HG03342 (cell line): ENCODE measurements around the gene IL10RB.
"Not testable (repeated sequence)": the region's sequence is repeated elsewhere in the genome, so short reads cannot be mapped to it uniquely, and the experiment has no call there.

Source experiments
- ATAC-seq: cut with Tn5 transposase; IDR thresholded peaks from one replicate; pipeline ENCODE4 v1.9.1; 2021; ENCODE audit warnings: mild to moderate bottlenecking, moderate library complexity; ENCODE audit not compliant: unreplicated experiment

The IL10RB gene

GRCh38 chr21:33240404-33240803, 25.8 kb upstream of the IL10RB start:
- no peak for ATAC-seq

DNA sequence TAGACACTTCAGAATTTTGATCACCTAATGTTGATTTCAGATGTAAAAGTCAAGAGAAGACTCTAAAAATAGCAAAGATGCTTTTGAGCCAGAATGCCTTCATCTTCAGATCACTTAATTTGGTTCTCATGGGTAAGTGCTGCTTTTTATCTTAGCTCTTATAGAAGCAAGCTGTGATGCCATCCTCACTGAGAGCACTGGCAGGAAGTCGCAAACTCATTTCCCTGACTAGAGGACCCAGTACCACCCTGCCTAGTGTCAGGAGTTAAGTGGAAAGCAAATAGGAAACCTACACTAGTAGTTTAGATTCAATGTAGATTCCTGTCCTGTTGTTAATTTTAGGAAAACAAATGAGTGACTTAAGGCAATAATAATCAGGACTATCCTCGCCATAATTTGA, 24.3 kb upstream of the IL10RB start:
- no peak for ATAC-seq

DNA sequence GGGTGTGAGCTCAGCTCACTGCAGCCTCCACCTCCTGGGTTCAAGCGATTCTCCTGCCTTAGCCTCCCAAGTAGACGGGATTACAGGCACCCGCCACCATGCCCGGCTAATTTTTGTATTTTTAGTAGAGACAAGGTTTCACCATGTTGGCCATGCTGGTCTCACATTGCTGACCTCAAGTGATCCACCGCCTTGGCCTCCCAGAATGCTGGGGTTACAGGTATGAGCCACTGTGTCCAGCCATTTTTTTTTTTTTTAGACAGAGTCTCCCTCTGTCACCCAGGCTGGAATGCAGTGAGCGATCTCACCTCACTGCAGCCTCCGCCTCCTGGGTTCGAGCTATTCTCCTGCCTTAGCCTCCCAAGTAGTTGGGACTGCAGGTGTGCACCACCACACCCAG, 23.3 kb upstream of the IL10RB start:
- ATAC-seq = not testable (repeated sequence)

- ATAC-seq = no peak
Measured at GRCh38 chr21:33244082-33244778, 21.9 kb upstream of the IL10RB start.

GRCh38 chr21:33244779-33245105, 21.4 kb upstream of the IL10RB start:
- no peak for ATAC-seq

GRCh38 chr21:33245289-33245918, 20.8 kb upstream of the IL10RB start:
- no peak for ATAC-seq

DNA sequence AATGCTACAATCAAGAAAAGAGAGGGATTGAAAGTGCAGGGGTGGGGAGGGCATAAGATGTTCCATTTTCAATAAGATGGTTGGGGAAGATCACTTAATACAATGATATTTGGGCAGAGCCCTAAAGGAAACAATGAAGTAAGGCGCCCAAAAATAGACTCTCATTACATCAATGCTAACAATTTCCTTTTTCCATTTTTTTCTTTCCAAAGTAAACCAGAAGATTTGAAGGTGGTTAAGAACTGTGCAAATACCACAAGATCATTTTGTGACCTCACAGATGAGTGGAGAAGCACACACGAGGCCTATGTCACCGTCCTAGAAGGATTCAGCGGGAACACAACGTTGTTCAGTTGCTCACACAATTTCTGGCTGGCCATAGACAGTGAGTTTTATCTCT, 19.7 kb upstream of the IL10RB start:
- ATAC-seq = no peak

DNA sequence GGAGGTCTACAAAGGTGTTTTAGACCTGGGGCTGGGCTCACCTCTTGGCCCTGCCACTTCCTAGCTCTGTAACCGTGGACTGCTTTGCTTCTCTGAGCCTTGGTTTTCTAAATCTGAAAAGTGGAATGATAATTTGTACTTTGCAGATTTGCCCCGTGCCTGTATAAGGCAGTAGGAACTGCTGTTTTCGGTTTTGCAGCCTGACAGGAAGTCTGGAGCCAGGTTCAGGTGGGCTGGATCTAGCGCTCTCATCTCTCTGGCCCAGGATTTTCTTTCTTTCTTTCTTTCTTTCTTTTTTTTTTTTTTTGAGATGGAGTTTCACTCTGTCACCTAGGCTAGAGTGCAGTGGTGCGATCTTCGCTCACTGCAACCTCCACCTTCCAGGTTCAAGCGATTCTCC, 19.2 kb upstream of the IL10RB start:
- ATAC-seq = no peak

- no peak for ATAC-seq
Measured at GRCh38 chr21:33247599-33247998, 18.6 kb upstream of the IL10RB start.

GRCh38 chr21:33249331-33250002, 16.7 kb upstream of the IL10RB start:
- ATAC-seq = no peak

- no peak for ATAC-seq
Measured at GRCh38 chr21:33251119-33251518, 15.0 kb upstream of the IL10RB start.

- not testable (repeated sequence) for ATAC-seq
Measured at GRCh38 chr21:33253382-33253781, 12.8 kb upstream of the IL10RB start.

- no peak for ATAC-seq
Measured at GRCh38 chr21:33254766-33255165, 11.4 kb upstream of the IL10RB start.

- ATAC-seq = no peak
Measured at GRCh38 chr21:33255404-33255803, 10.8 kb upstream of the IL10RB start.

GRCh38 chr21:33256019-33256418, 10.1 kb upstream of the IL10RB start:
- ATAC-seq = no peak

GRCh38 chr21:33257094-33257803, 8.9 kb upstream of the IL10RB start:
- ATAC-seq = no peak

DNA sequence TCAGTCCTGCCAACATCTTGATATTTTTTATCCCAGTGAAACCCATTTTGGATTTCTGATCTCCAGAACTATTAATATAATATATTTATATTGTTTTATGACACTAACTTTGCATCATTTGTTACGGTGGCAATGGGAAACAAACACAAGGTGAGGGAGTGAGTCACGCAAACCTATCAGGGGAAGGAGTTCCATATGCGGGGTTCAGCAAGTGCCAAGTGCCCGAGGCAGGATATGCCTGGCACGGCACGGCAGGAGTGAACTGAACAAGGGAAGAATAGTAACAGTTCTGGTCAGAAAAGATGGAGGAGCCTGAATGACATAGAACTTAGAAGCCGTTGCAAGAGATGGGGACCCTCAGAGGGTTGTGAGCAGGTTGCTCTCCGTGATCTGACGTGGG, 7.7 kb upstream of the IL10RB start:
- ATAC-seq = no peak

- ATAC-seq = no peak
Measured at GRCh38 chr21:33259428-33259827, 6.7 kb upstream of the IL10RB start.

DNA sequence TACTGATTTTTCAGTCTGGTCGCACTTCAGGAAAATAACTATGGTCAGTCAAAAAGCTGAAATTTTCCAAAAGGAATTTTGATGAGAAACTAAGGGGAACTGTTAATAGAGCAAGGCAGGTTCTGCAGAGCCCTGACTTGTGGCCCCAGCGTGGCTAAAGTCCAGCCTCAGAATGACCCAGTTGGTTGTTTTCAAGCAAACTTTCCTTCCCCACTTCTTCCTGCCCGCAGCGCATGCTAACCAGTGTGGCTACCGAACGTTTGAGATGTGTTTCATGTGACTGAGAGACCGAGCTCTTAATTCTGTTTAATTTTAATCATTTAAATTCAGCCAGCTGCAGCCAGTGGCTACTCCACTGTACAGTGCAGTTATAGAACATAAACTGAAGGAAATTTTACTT, 6.2 kb upstream of the IL10RB start:
- no peak for ATAC-seq

DNA sequence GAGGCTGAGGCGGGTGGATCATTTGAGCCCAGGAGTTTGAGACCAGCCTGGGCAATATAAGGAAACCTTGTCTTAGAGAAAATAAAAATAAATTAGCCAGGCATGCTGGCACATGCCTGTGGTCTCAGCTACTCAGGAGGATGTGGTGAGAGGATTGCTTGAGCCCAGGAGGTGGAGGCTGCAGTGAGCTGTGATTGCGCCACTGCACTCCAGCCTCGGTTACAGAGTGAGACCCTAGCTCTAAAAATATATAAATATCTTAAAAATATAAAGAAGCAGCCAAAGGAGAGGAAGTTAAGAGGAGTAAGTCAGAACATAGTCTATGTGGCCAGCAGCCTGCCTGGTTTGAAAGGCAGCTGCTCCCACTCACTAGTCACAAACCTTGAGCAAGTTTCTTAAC, 4.5 kb upstream of the IL10RB start:
- no peak for ATAC-seq

DNA sequence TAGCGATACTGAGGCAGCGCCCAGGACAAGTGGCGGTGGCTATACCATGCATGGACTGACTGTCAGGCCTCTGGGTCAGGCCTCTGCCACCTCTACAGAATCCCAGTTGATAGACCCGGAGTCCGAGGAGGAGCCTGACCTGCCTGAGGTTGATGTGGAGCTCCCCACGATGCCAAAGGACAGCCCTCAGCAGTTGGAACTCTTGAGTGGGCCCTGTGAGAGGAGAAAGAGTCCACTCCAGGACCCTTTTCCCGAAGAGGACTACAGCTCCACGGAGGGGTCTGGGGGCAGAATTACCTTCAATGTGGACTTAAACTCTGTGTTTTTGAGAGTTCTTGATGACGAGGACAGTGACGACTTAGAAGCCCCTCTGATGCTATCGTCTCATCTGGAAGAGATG, 3.2 kb upstream of the IL10RB start:
- ATAC-seq = no peak

- no peak for ATAC-seq
Measured at GRCh38 chr21:33264561-33264960, 1.6 kb upstream of the IL10RB start.
